Embryonic facial prominence (tissue), 1 donor: ENCODE results near the gene POLR3GL.

Source experiments
- DNase-seq: peaks from one replicate; pipeline ENCODE4 v3.0.0-alpha.2; 2016; ENCODE audit errors: extremely low spot score

The POLR3GL gene

GRCh38 chr1:145974721-145975120, 10.2 kb downstream of the POLR3GL start:
- no peak for DNase-seq

- no peak for DNase-seq
These were observed 10.7 kb downstream of the POLR3GL start for GRCh38 chr1:145975216-145975615.

GRCh38 chr1:145977016-145977415, 12.5 kb downstream of the POLR3GL start:
- no peak for DNase-seq

GRCh38 chr1:145977486-145978470, 13.3 kb downstream of the POLR3GL start:
- DNase-seq = peak; percentile 69

- DNase-seq = no peak
These were observed 14.0 kb downstream of the POLR3GL start for GRCh38 chr1:145978471-145978853.

- peak; percentile 84 for DNase-seq
These were observed 14.6 kb downstream of the POLR3GL start for GRCh38 chr1:145978854-145979745.

- DNase-seq = no peak
These were observed 15.4 kb downstream of the POLR3GL start for GRCh38 chr1:145979746-145980456.

GRCh38 chr1:145980457-145980994, 16.0 kb downstream of the POLR3GL start:
- DNase-seq = no peak

GRCh38 chr1:145982010-145982723, 17.7 kb downstream of the POLR3GL start:
- no peak for DNase-seq

- DNase-seq = no peak
These were observed 18.8 kb downstream of the POLR3GL start for GRCh38 chr1:145983206-145983675.

- no peak for DNase-seq
These were observed 19.7 kb downstream of the POLR3GL start for GRCh38 chr1:145983960-145984830.

- no peak for DNase-seq
These were observed 20.6 kb downstream of the POLR3GL start for GRCh38 chr1:145985129-145985501.

- DNase-seq = no peak
These were observed 21.3 kb downstream of the POLR3GL start for GRCh38 chr1:145985502-145986439.

GRCh38 chr1:145986551-145986950, 22.1 kb downstream of the POLR3GL start:
- no peak for DNase-seq

- no peak for DNase-seq
These were observed 23.4 kb downstream of the POLR3GL start for GRCh38 chr1:145987926-145988325.

- no peak for DNase-seq
These were observed 24.3 kb downstream of the POLR3GL start for GRCh38 chr1:145988773-145989172.

GRCh38 chr1:145990249-145990855, 25.9 kb downstream of the POLR3GL start:
- DNase-seq = no peak

GRCh38 chr1:145991735-145992412, 27.4 kb downstream of the POLR3GL start:
- DNase-seq = no peak
